Measurements from ENCODE around the gene TXNDC11.

DNA sequence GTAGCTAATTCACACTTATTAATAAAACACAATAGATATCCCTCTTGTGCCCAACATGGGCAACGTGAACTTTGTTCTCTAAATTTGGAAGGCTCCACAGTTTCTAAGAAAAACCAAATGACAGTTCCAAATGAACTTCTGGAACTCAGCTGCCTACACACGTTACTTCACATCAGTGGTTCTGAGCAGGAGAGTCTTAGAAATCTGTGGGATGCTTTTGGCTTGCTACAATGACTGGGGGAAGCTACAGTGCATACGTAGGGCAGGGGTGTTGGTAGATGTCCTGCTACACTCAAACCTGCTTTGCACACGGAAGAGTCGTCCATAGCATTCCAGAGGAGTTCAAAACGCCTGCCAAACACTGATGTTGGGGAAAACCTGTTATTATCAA lies 8.0 kb downstream of the TXNDC11 start:
- TF ChIP-seq YY1 (IDR thresholded peaks at IDR 0.05; ENCODE audit: insufficient read depth, insufficient read length) = no peak
- no peak for TF ChIP-seq ZNF274 (IDR thresholded peaks at IDR 0.05; ENCODE audit: low read depth, low read length)
- no peak for TF ChIP-seq SUZ12 (IDR thresholded peaks at IDR 0.05; ENCODE audit: extremely low read depth, insufficient read depth, insufficient read length)
